ENCODE measurements around the gene SOX4. TPM values are rescaled to one million over a fixed set of nuclear protein-coding genes. Genes with fewer than 3 reads are reported as not detected.
A peak's percentile ranks its signal among the peaks of the same experiment; 100 is the strongest.

The SOX4 gene
- total and polyA plus RNA-seq, 11 donors: 1.9 to 20.3 (median 5.1) TPM

GRCh38 chr6:21586740-21587178 lies 6.8 kb upstream of the SOX4 start:
- intact Hi-C loops (cut with DNase I): loop anchor here in 9 of 10 donors (5.0 to 10.0 kb wide), 12 partner anchors 212 to 1861 kb away; no protein-coding TSS in a partner anchor
- WGBS, 4 donors: 4 to 11% (median 5%) methylated on average over 10 to 15 of the region's 15 CpGs
- Histone ChIP-seq H3K4me3 (peak overlapping the region; percentile 31 to 80 (median 71)), H3K9me3 (peaks cover 0 to 20% (median 2%) of the 10 kb centered on the region in 12 donors), H3K27me3 (no peaks in the 10 kb centered on the region), H3K27ac (peak overlapping the region in 10 of 12 donors; percentile 63 to 90 (median 86)), H3K36me3 (no peaks in the 10 kb centered on the region), H3K4me1 (peaks cover 0 to 16% (median 5%) of the 10 kb centered on the region in 12 donors)
- peak in 1 of 4 donors; percentile 47 for ATAC-seq
- peak in 1 of 5 donors; percentile 38 for DNase-seq
- TF ChIP-seq CTCF (IDR thresholded peaks at IDR 0.05) (no peak), POLR2A (IDR thresholded peaks at IDR 0.05) (no peak)

GRCh38 chr6:21587179-21587960 lies 6.2 kb upstream of the SOX4 start:
- peak in 5 of 12 donors; percentile 4 to 37 (median 22) for TF ChIP-seq CTCF (IDR thresholded peaks at IDR 0.05)
- no peak for TF ChIP-seq POLR2A (IDR thresholded peaks at IDR 0.05)
- H3K4me3 ChIP-seq: peak overlapping the region; percentile 31 to 80 (median 71)
- ATAC-seq (peak; percentile 33 to 70 (median 66)), DNase-seq (peak; percentile 51 to 77 (median 61))
- 0 to 3% (median 0%) methylated on average over 31 to 54 of the region's 54 CpGs for WGBS, 4 donors
- peaks cover 0 to 14% (median 0%) of the 10 kb centered on the region in 12 donors for H3K9me3 ChIP-seq
- intact Hi-C loops (cut with DNase I): loop anchor here in 9 of 10 donors (5.0 to 10.0 kb wide), 12 partner anchors 213 to 1860 kb away; no protein-coding TSS in a partner anchor
- no peaks in the 10 kb centered on the region for H3K27me3 ChIP-seq
- peak overlapping the region; percentile 63 to 90 (median 84) for H3K27ac ChIP-seq
- H3K4me1 ChIP-seq: peaks cover 0 to 16% (median 5%) of the 10 kb centered on the region in 12 donors
- H3K36me3 ChIP-seq: no peaks in the 10 kb centered on the region

GRCh38 chr6:21587961-21588480 lies 5.5 kb upstream of the SOX4 start:
- peak; percentile 52 to 78 (median 61) for DNase-seq
- Histone ChIP-seq H3K27ac (peak overlapping the region; percentile 63 to 90 (median 84)), H3K36me3 (no peaks in the 10 kb centered on the region), H3K4me1 (peaks cover 0 to 19% (median 8%) of the 10 kb centered on the region in 12 donors), H3K27me3 (no peaks in the 10 kb centered on the region), H3K9me3 (peaks cover 0 to 9% (median 0%) of the 10 kb centered on the region in 12 donors), H3K4me3 (peak overlapping the region; percentile 31 to 80 (median 71))
- ATAC-seq: peak; percentile 27 to 65 (median 62)
- intact Hi-C loops (cut with DNase I): loop anchor here in 9 of 10 donors (2.0 to 10.0 kb wide), 15 partner anchors 213 to 1859 kb away; no protein-coding TSS in a partner anchor
- TF ChIP-seq POLR2A (IDR thresholded peaks at IDR 0.05): no peak
- no peak for TF ChIP-seq CTCF (IDR thresholded peaks at IDR 0.05)
- 0% methylated on average over 7 to 39 of the region's 39 CpGs for WGBS, 4 donors
